ENCODE data around the gene ASCC3.

ASCC3 gene

GRCh38 chr6:100712997-100713396 lies 168.1 kb downstream of the ASCC3 start:
- H3K36me3 ChIP-seq (ENCODE audit: insufficient read depth, low read length) = 0 out of 2 replicates have a peak, but pooled peaks cover 4% of the 10 kb centered on the region
- H3K27me3 ChIP-seq (ENCODE audit: insufficient read depth, low read length, poor library complexity, severe bottlenecking) = no peaks in the 10 kb centered on the region
- no peak overlapping the region for H2AFZ ChIP-seq (ENCODE audit: low read length)
- H3K4me2 ChIP-seq (ENCODE audit: low read depth, low read length, poor library complexity, severe bottlenecking) = no peak overlapping the region
- H3K4me1 ChIP-seq (ENCODE audit: insufficient read depth, low read length, poor library complexity, severe bottlenecking) = no peaks in the 10 kb centered on the region
- no peaks in the 10 kb centered on the region for H4K20me1 ChIP-seq (ENCODE audit: insufficient read depth, low read length, poor library complexity, severe bottlenecking)
- H3K9me3 ChIP-seq (ENCODE audit: insufficient read depth, low read depth, low read length) = no peaks in the 10 kb centered on the region
- no peaks in the 10 kb centered on the region for H3K79me2 ChIP-seq (ENCODE audit: insufficient read depth, low read length)
- no peaks in the 10 kb centered on the region for H3F3A ChIP-seq (ENCODE audit: low read depth)
- TF ChIP-seq EZH2phosphoT487 (IDR thresholded peaks at IDR 0.05; ENCODE audit: borderline replicate concordance) = no peak
- no peak for TF ChIP-seq CTCF (conservative IDR thresholded peaks at IDR 0.05; ENCODE audit: low read length)
- H3K9ac ChIP-seq (ENCODE audit: low read depth, low read length, poor library complexity, severe bottlenecking) = no peak overlapping the region
- H3K4me3 ChIP-seq (ENCODE audit: low read length, poor library complexity, severe bottlenecking) = no peak overlapping the region
- no peaks in the 10 kb centered on the region for H3K9me2 ChIP-seq (replicated peaks; ENCODE audit: low read depth, low read length)

GRCh38 chr6:100706491-100706890 lies 174.6 kb downstream of the ASCC3 start:
- Histone ChIP-seq H3K79me2 (ENCODE audit: insufficient read depth, low read length) (no peaks in the 10 kb centered on the region), H3K9me3 (ENCODE audit: insufficient read depth, low read depth, low read length) (peaks cover under 1% of the 10 kb centered on the region; the same call in 1 of the 2 replicates), H3K27me3 (ENCODE audit: insufficient read depth, low read length, poor library complexity, severe bottlenecking) (no peaks in the 10 kb centered on the region), H3K4me1 (ENCODE audit: insufficient read depth, low read length, poor library complexity, severe bottlenecking) (no peaks in the 10 kb centered on the region), H3K36me3 (ENCODE audit: insufficient read depth, low read length) (0 out of 2 replicates have a peak, but pooled peaks cover 4% of the 10 kb centered on the region), H3K4me2 (ENCODE audit: low read depth, low read length, poor library complexity, severe bottlenecking) (no peak overlapping the region), H2AFZ (ENCODE audit: low read length) (no peak overlapping the region), H3F3A (ENCODE audit: low read depth) (no peaks in the 10 kb centered on the region), H3K4me3 (ENCODE audit: low read length, poor library complexity, severe bottlenecking) (no peak overlapping the region), H3K9me2 (replicated peaks; ENCODE audit: low read depth, low read length) (no peaks in the 10 kb centered on the region), H3K9ac (ENCODE audit: low read depth, low read length, poor library complexity, severe bottlenecking) (no peak overlapping the region), H4K20me1 (ENCODE audit: insufficient read depth, low read length, poor library complexity, severe bottlenecking) (no peaks in the 10 kb centered on the region)
- no peak for TF ChIP-seq CTCF (conservative IDR thresholded peaks at IDR 0.05; ENCODE audit: low read length)
- TF ChIP-seq EZH2phosphoT487 (IDR thresholded peaks at IDR 0.05; ENCODE audit: borderline replicate concordance) = no peak

- Histone ChIP-seq H3K79me2 (ENCODE audit: insufficient read depth, low read length) (no peaks in the 10 kb centered on the region), H3K9ac (ENCODE audit: low read depth, low read length, poor library complexity, severe bottlenecking) (no peak overlapping the region), H3K4me2 (ENCODE audit: low read depth, low read length, poor library complexity, severe bottlenecking) (no peak overlapping the region), H2AFZ (ENCODE audit: low read length) (no peak overlapping the region), H3K27me3 (ENCODE audit: insufficient read depth, low read length, poor library complexity, severe bottlenecking) (no peaks in the 10 kb centered on the region), H4K20me1 (ENCODE audit: insufficient read depth, low read length, poor library complexity, severe bottlenecking) (no peaks in the 10 kb centered on the region), H3K36me3 (ENCODE audit: insufficient read depth, low read length) (0 out of 2 replicates have a peak, but pooled peaks cover 6% of the 10 kb centered on the region), H3K9me2 (replicated peaks; ENCODE audit: low read depth, low read length) (no peaks in the 10 kb centered on the region), H3K4me1 (ENCODE audit: insufficient read depth, low read length, poor library complexity, severe bottlenecking) (no peaks in the 10 kb centered on the region), H3K4me3 (ENCODE audit: low read length, poor library complexity, severe bottlenecking) (no peak overlapping the region), H3F3A (ENCODE audit: low read depth) (no peaks in the 10 kb centered on the region), H3K9me3 (ENCODE audit: insufficient read depth, low read depth, low read length) (peaks cover 3% of the 10 kb centered on the region; the same call in 1 of the 2 replicates)
- TF ChIP-seq EZH2phosphoT487 (IDR thresholded peaks at IDR 0.05; ENCODE audit: borderline replicate concordance) (no peak), CTCF (conservative IDR thresholded peaks at IDR 0.05; ENCODE audit: low read length) (no peak)
Measured at GRCh38 chr6:100704961-100705360, 176.2 kb downstream of the ASCC3 start.

Measured in Loucy (cell line).